T-helper 17 cell (primary cell): ENCODE data around the gene EML6. TPM values are rescaled to one million over a fixed set of nuclear protein-coding genes. Genes with fewer than 3 reads are reported as not detected.
"Not testable (repeated sequence)": the region's sequence is repeated elsewhere in the genome, so short reads cannot be mapped to it uniquely, and the experiment has no call there.

Experiments used
- ATAC-seq: fragments of 150-1000 bp; cut with Tn5 transposase; 2 replicates; pipeline ENCODE4 v1.10.0; 2021; ENCODE audit warnings: mild to moderate bottlenecking, moderate library complexity
- DNase-seq, 3 donors: peaks; one replicate each; pipeline versions ENCODE4 v3.0.0 to v3.0.0-alpha.2; 2020 to 2021
- H3K9me3 ChIP-seq: one replicate; pipeline ENCODE4 v1.7.0; 2013; ENCODE audit warnings: low read length, mild to moderate bottlenecking; ENCODE audit not compliant: control insufficient read depth, poor library complexity, severe bottlenecking
- H3K27ac Mint-ChIP-seq: one replicate; pipeline ENCODE4 v1.8.0; 2022; ENCODE audit warnings: mild to moderate bottlenecking, moderate library complexity, mixed read lengths
- H3K27me3 Mint-ChIP-seq: one replicate; pipeline ENCODE4 v1.8.0; 2022; ENCODE audit warnings: mixed read lengths
- H3K36me3 Mint-ChIP-seq: one replicate; pipeline ENCODE4 v1.8.0; 2022; ENCODE audit warnings: low read depth, mixed read lengths
- H3K4me1 Mint-ChIP-seq: one replicate; pipeline ENCODE4 v1.8.0; 2022; ENCODE audit warnings: mild to moderate bottlenecking, mixed read lengths
- H3K4me3 Mint-ChIP-seq: one replicate; pipeline ENCODE4 v1.8.0; 2022; ENCODE audit warnings: mild to moderate bottlenecking, moderate library complexity, mixed read lengths
- total RNA-seq, 4 donors: library from RNA in 2 of 4; stranded (reverse) in 2 of 4; gene quantifications; one replicate each; pipeline ENCODE4 v1.2.3 and lab custom pipeline; 2022 to 2026

EML6 gene
- total RNA-seq, 2 donors from 2014 or later: 2.2 to 4.0 TPM

- ATAC-seq: no peak
- Mint-ChIP-seq H3K27ac (peak overlapping the region; percentile 89), H3K4me3 (no peak overlapping the region), H3K4me1 (peaks cover 28% of the 10 kb centered on the region), H3K36me3 (peaks cover 13% of the 10 kb centered on the region), H3K27me3 (no peaks in the 10 kb centered on the region)
- DNase-seq: no peak
- no peaks in the 10 kb centered on the region for H3K9me3 ChIP-seq
Measured at GRCh38 chr2:54983345-54984220, 260.1 kb downstream of the EML6 start.

GRCh38 chr2:54984476-54984875 is 261.0 kb downstream of the EML6 start:
- peaks cover 13% of the 10 kb centered on the region for H3K36me3 Mint-ChIP-seq
- H3K9me3 ChIP-seq: no peaks in the 10 kb centered on the region
- DNase-seq (no peak), ATAC-seq (no peak)
- H3K27ac Mint-ChIP-seq: peak overlapping the region; percentile 89
- peaks cover 32% of the 10 kb centered on the region for H3K4me1 Mint-ChIP-seq
- H3K4me3 Mint-ChIP-seq: no peak overlapping the region
- no peaks in the 10 kb centered on the region for H3K27me3 Mint-ChIP-seq

GRCh38 chr2:54986264-54986663 is 262.8 kb downstream of the EML6 start:
- no peaks in the 10 kb centered on the region for H3K9me3 ChIP-seq
- H3K27me3 Mint-ChIP-seq: no peaks in the 10 kb centered on the region
- DNase-seq (no peak), ATAC-seq (no peak)
- H3K27ac Mint-ChIP-seq: peak overlapping the region; percentile 67
- no peak overlapping the region for H3K4me3 Mint-ChIP-seq
- peaks cover 10% of the 10 kb centered on the region for H3K36me3 Mint-ChIP-seq
- H3K4me1 Mint-ChIP-seq: peaks cover 29% of the 10 kb centered on the region

- H3K4me1 Mint-ChIP-seq: peaks cover 35% of the 10 kb centered on the region
- no peaks in the 10 kb centered on the region for H3K27me3 Mint-ChIP-seq
- H3K27ac Mint-ChIP-seq: peak overlapping the region; percentile 19
- peaks cover 8% of the 10 kb centered on the region for H3K36me3 Mint-ChIP-seq
- H3K9me3 ChIP-seq: no peaks in the 10 kb centered on the region
- H3K4me3 Mint-ChIP-seq: no peak overlapping the region
- ATAC-seq: no peak
- DNase-seq: no peak
Measured at GRCh38 chr2:54988612-54989011, 265.1 kb downstream of the EML6 start.

GRCh38 chr2:54990694-54991093 is 267.2 kb downstream of the EML6 start:
- not testable (repeated sequence) for H3K27me3 Mint-ChIP-seq, H3K27ac Mint-ChIP-seq, H3K4me3 Mint-ChIP-seq, ATAC-seq, DNase-seq, H3K9me3 ChIP-seq, H3K36me3 Mint-ChIP-seq
- peaks cover 39% of the 10 kb centered on the region for H3K4me1 Mint-ChIP-seq

GRCh38 chr2:54995553-54995952 is 272.1 kb downstream of the EML6 start:
- ATAC-seq (no peak), DNase-seq (no peak)
- Mint-ChIP-seq H3K4me3 (no peak overlapping the region), H3K27me3 (no peaks in the 10 kb centered on the region), H3K27ac (no peak overlapping the region), H3K4me1 (peaks cover 47% of the 10 kb centered on the region), H3K36me3 (no peaks in the 10 kb centered on the region)
- H3K9me3 ChIP-seq: no peaks in the 10 kb centered on the region

GRCh38 chr2:54997826-54998225 is 274.4 kb downstream of the EML6 start:
- DNase-seq (no peak), ATAC-seq (no peak)
- Mint-ChIP-seq H3K4me3 (peak overlapping the region; percentile 7), H3K27me3 (no peaks in the 10 kb centered on the region), H3K4me1 (peaks cover 51% of the 10 kb centered on the region), H3K36me3 (no peaks in the 10 kb centered on the region), H3K27ac (no peak overlapping the region)
- H3K9me3 ChIP-seq: no peaks in the 10 kb centered on the region

- DNase-seq (no peak), ATAC-seq (no peak)
- no peaks in the 10 kb centered on the region for H3K9me3 ChIP-seq
- no peak overlapping the region for H3K27ac Mint-ChIP-seq
- H3K4me3 Mint-ChIP-seq: no peak overlapping the region
- H3K27me3 Mint-ChIP-seq: no peaks in the 10 kb centered on the region
- no peaks in the 10 kb centered on the region for H3K36me3 Mint-ChIP-seq
- H3K4me1 Mint-ChIP-seq: peaks cover 44% of the 10 kb centered on the region
Measured at GRCh38 chr2:54999182-54999581, 275.7 kb downstream of the EML6 start.

- H3K36me3 Mint-ChIP-seq: no peaks in the 10 kb centered on the region
- H3K4me1 Mint-ChIP-seq: peaks cover 47% of the 10 kb centered on the region
- no peaks in the 10 kb centered on the region for H3K9me3 ChIP-seq
- no peaks in the 10 kb centered on the region for H3K27me3 Mint-ChIP-seq
- ATAC-seq (no peak), DNase-seq (no peak)
- H3K4me3 Mint-ChIP-seq: no peak overlapping the region
- H3K27ac Mint-ChIP-seq: no peak overlapping the region
Measured at GRCh38 chr2:55000341-55000740, 276.9 kb downstream of the EML6 start.

- DNase-seq: no peak
- Mint-ChIP-seq H3K4me1 (peaks cover 45% of the 10 kb centered on the region), H3K4me3 (no peak overlapping the region), H3K27me3 (no peaks in the 10 kb centered on the region), H3K36me3 (peaks cover 1% of the 10 kb centered on the region), H3K27ac (no peak overlapping the region)
- ATAC-seq: no peak
- H3K9me3 ChIP-seq: no peaks in the 10 kb centered on the region
Measured at GRCh38 chr2:55001716-55002115, 278.3 kb downstream of the EML6 start.

GRCh38 chr2:55003706-55004639 is 280.5 kb downstream of the EML6 start:
- DNase-seq: no peak
- no peak overlapping the region for H3K4me3 Mint-ChIP-seq
- peaks cover 3% of the 10 kb centered on the region for H3K36me3 Mint-ChIP-seq
- no peak for ATAC-seq
- H3K27ac Mint-ChIP-seq: no peak overlapping the region
- peaks cover 45% of the 10 kb centered on the region for H3K4me1 Mint-ChIP-seq
- no peaks in the 10 kb centered on the region for H3K9me3 ChIP-seq
- H3K27me3 Mint-ChIP-seq: no peaks in the 10 kb centered on the region

- Mint-ChIP-seq H3K27ac (peak overlapping the region; percentile 89), H3K4me1 (peaks cover 48% of the 10 kb centered on the region)
Measured at GRCh38 chr2:55006306-55006705, 282.8 kb downstream of the EML6 start.

GRCh38 chr2:55009277-55010060 is 286.0 kb downstream of the EML6 start:
- H3K4me1 Mint-ChIP-seq: peaks cover 45% of the 10 kb centered on the region
- ATAC-seq: peak; percentile 51

More at GRCh38 chr2:55006306-55006705, 282.8 kb downstream of the EML6 start:
- peak overlapping the region; percentile 82 for H3K4me3 Mint-ChIP-seq
- no peaks in the 10 kb centered on the region for H3K9me3 ChIP-seq
- no peak for ATAC-seq
- H3K36me3 Mint-ChIP-seq: peaks cover 3% of the 10 kb centered on the region
- no peaks in the 10 kb centered on the region for H3K27me3 Mint-ChIP-seq
- no peak for DNase-seq

More at GRCh38 chr2:55009277-55010060, 286.0 kb downstream of the EML6 start:
- peak overlapping the region; percentile 92 for H3K27ac Mint-ChIP-seq
- peak overlapping the region; percentile 95 for H3K4me3 Mint-ChIP-seq
- no peak for DNase-seq
- H3K36me3 Mint-ChIP-seq: peaks cover 3% of the 10 kb centered on the region
- no peaks in the 10 kb centered on the region for H3K9me3 ChIP-seq
- H3K27me3 Mint-ChIP-seq: no peaks in the 10 kb centered on the region
